Activated T-helper 1 cell treated with anti-CD3 and anti-CD28 coated beads, Interleukin-12 subunit alpha, Interleukin-12 subunit beta, Interleukin-2, Interleukin-4 antibody, amounts not matched to agents 30 ng/mL and 10 ng/mL and 1 ng/mL, durations not matched to agents 14 hours and 24 hours and 36 hours (primary cell): ENCODE results near the gene SUSD2. TPM values are rescaled to one million over a fixed set of nuclear protein-coding genes. Genes with fewer than 3 reads are reported as not detected.
"Not testable (repeated sequence)": the region's sequence is repeated elsewhere in the genome, so short reads cannot be mapped to it uniquely, and the experiment has no call there.

Experiments
- DNase-seq: peaks from one replicate; pipeline ENCODE4 v3.0.0; 2021; ENCODE audit warnings: low spot score
- H3K27ac Mint-ChIP-seq: one replicate; pipeline ENCODE4 v1.8.0; 2021; ENCODE audit warnings: mild to moderate bottlenecking, mixed read lengths
- H3K27me3 Mint-ChIP-seq: one replicate; pipeline ENCODE4 v1.8.0; 2022; ENCODE audit warnings: mild to moderate bottlenecking, moderate library complexity, mixed read lengths; ENCODE audit not compliant: insufficient read depth
- H3K36me3 Mint-ChIP-seq: one replicate; pipeline ENCODE4 v1.8.0; 2021; ENCODE audit warnings: low read depth, mixed read lengths
- H3K4me1 Mint-ChIP-seq: one replicate; pipeline ENCODE4 v1.8.0; 2021; ENCODE audit warnings: low read depth, mixed read lengths
- H3K4me3 Mint-ChIP-seq: one replicate; pipeline ENCODE4 v1.8.0; 2021; ENCODE audit warnings: mild to moderate bottlenecking, moderate library complexity, mixed read lengths
- H3K9me3 Mint-ChIP-seq: one replicate; pipeline ENCODE4 v1.8.0; 2021; ENCODE audit warnings: mixed read lengths
- intact Hi-C: fragments of 100-400 bp; cut with micrococcal nuclease; formaldehyde crosslinking; loops from one replicate; pipeline ENCODE4 v1.15.1; 2024
- total RNA-seq: library from RNA; stranded (reverse); gene quantifications from 2 replicates; pipeline ENCODE4 v1.2.3, GENCODE V29; 2022

The SUSD2 gene
- total RNA-seq, 1 donor from 2014 or later: 0.73 TPM

- H3K36me3 Mint-ChIP-seq: no peaks in the 10 kb centered on the region
- no peak overlapping the region for H3K27ac Mint-ChIP-seq
- intact Hi-C loops: no loop called here
- no peak for DNase-seq
- H3K9me3 Mint-ChIP-seq: no peaks in the 10 kb centered on the region
- no peak overlapping the region for H3K4me3 Mint-ChIP-seq
- H3K4me1 Mint-ChIP-seq: no peaks in the 10 kb centered on the region
- no peaks in the 10 kb centered on the region for H3K27me3 Mint-ChIP-seq
These were observed 961 bp downstream of the SUSD2 start for GRCh38 chr22:24181996-24182899.

GRCh38 chr22:24182900-24183246, 1.6 kb downstream of the SUSD2 start:
- H3K27me3 Mint-ChIP-seq, H3K4me1 Mint-ChIP-seq, H3K36me3 Mint-ChIP-seq, H3K4me3 Mint-ChIP-seq, DNase-seq, H3K9me3 Mint-ChIP-seq, intact Hi-C loops, H3K27ac Mint-ChIP-seq: not testable (repeated sequence)

GRCh38 chr22:24183321-24184031, 2.2 kb downstream of the SUSD2 start:
- Mint-ChIP-seq H3K36me3 (no peaks in the 10 kb centered on the region), H3K4me1 (no peaks in the 10 kb centered on the region)

GRCh38 chr22:24184057-24184798, 2.9 kb downstream of the SUSD2 start:
- intact Hi-C loops: no loop called here
- H3K27ac Mint-ChIP-seq: no peak overlapping the region
- no peaks in the 10 kb centered on the region for H3K36me3 Mint-ChIP-seq
- no peak for DNase-seq
- no peaks in the 10 kb centered on the region for H3K4me1 Mint-ChIP-seq
- no peaks in the 10 kb centered on the region for H3K9me3 Mint-ChIP-seq
- H3K27me3 Mint-ChIP-seq: no peaks in the 10 kb centered on the region
- no peak overlapping the region for H3K4me3 Mint-ChIP-seq

More at GRCh38 chr22:24183321-24184031, 2.2 kb downstream of the SUSD2 start:
- no peaks in the 10 kb centered on the region for H3K27me3 Mint-ChIP-seq
- DNase-seq: no peak
- intact Hi-C loops: no loop called here
- no peak overlapping the region for H3K4me3 Mint-ChIP-seq
- no peaks in the 10 kb centered on the region for H3K9me3 Mint-ChIP-seq
- H3K27ac Mint-ChIP-seq: no peak overlapping the region

GRCh38 chr22:24185001-24185500, 3.8 kb downstream of the SUSD2 start:
- intact Hi-C loops: no loop called here
- H3K9me3 Mint-ChIP-seq: no peaks in the 10 kb centered on the region
- no peak overlapping the region for H3K27ac Mint-ChIP-seq
- no peak overlapping the region for H3K4me3 Mint-ChIP-seq
- H3K27me3 Mint-ChIP-seq: no peaks in the 10 kb centered on the region
- H3K36me3 Mint-ChIP-seq: no peaks in the 10 kb centered on the region
- peaks cover 5% of the 10 kb centered on the region for H3K4me1 Mint-ChIP-seq
- no peak for DNase-seq

- peaks cover 8% of the 10 kb centered on the region for H3K4me1 Mint-ChIP-seq
- DNase-seq: no peak
- no peaks in the 10 kb centered on the region for H3K9me3 Mint-ChIP-seq
- no peaks in the 10 kb centered on the region for H3K27me3 Mint-ChIP-seq
- intact Hi-C loops: no loop called here
- H3K36me3 Mint-ChIP-seq: no peaks in the 10 kb centered on the region
- H3K4me3 Mint-ChIP-seq: no peak overlapping the region
- H3K27ac Mint-ChIP-seq: no peak overlapping the region
These were observed 4.4 kb downstream of the SUSD2 start for GRCh38 chr22:24185501-24186351.

- intact Hi-C loops: no loop called here
- no peak overlapping the region for H3K27ac Mint-ChIP-seq
- no peak overlapping the region for H3K4me3 Mint-ChIP-seq
- H3K4me1 Mint-ChIP-seq: peaks cover 8% of the 10 kb centered on the region
- H3K9me3 Mint-ChIP-seq: no peaks in the 10 kb centered on the region
- DNase-seq: no peak
- H3K36me3 Mint-ChIP-seq: no peaks in the 10 kb centered on the region
- H3K27me3 Mint-ChIP-seq: no peaks in the 10 kb centered on the region
These were observed 5.1 kb downstream of the SUSD2 start for GRCh38 chr22:24186352-24186740.

GRCh38 chr22:24186892-24187670, 5.8 kb downstream of the SUSD2 start:
- intact Hi-C loops: no loop called here
- Mint-ChIP-seq H3K4me1 (peaks cover 8% of the 10 kb centered on the region), H3K4me3 (no peak overlapping the region), H3K36me3 (no peaks in the 10 kb centered on the region), H3K9me3 (no peaks in the 10 kb centered on the region), H3K27me3 (no peaks in the 10 kb centered on the region), H3K27ac (no peak overlapping the region)
- DNase-seq: no peak

- Mint-ChIP-seq H3K4me1 (peaks cover 8% of the 10 kb centered on the region), H3K27ac (no peak overlapping the region), H3K36me3 (no peaks in the 10 kb centered on the region), H3K27me3 (no peaks in the 10 kb centered on the region), H3K9me3 (no peaks in the 10 kb centered on the region), H3K4me3 (no peak overlapping the region)
- no peak for DNase-seq
- intact Hi-C loops: loop anchor here (2.0 kb wide), 2 partner anchors 71 to 337 kb away; no protein-coding TSS in a partner anchor
These were observed 6.7 kb downstream of the SUSD2 start for GRCh38 chr22:24187731-24188644.

GRCh38 chr22:24188705-24189248, 7.5 kb downstream of the SUSD2 start:
- Mint-ChIP-seq H3K4me3 (no peak overlapping the region), H3K9me3 (no peaks in the 10 kb centered on the region), H3K4me1 (peaks cover 8% of the 10 kb centered on the region), H3K36me3 (no peaks in the 10 kb centered on the region), H3K27ac (no peak overlapping the region), H3K27me3 (no peaks in the 10 kb centered on the region)
- no peak for DNase-seq
- intact Hi-C loops: loop anchor here (1.0 to 2.0 kb wide), 4 partner anchors 43 to 336 kb away; no protein-coding TSS in a partner anchor
